GM19468 (cell line): ENCODE data around the gene CCDC160.

Source experiments
- ATAC-seq: cut with Tn5 transposase; IDR thresholded peaks from one replicate; pipeline ENCODE4 v1.9.1; 2021; ENCODE audit warnings: mild to moderate bottlenecking, moderate library complexity, moderate number of reproducible peaks; ENCODE audit not compliant: unreplicated experiment; ENCODE audit errors: extremely low read depth

CCDC160 gene

DNA sequence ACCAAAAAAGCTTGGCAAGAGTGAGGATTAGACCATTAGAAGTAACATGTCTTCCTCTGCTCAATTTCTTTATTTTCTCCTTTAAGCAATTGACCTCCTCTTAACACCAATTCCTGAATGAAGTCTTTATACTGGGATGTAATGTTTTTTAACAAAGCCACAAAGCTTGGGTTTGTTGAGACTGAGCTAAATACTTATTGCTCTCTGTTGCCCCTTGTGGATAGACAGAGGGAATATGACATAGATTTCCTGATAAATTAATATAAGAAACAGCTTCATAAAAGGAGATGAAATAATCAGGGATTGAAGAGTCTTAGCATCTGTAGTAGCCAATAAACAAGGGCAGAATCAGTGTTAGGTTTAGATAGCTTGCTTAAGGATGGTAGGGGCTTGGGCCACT is 57.6 kb downstream of the CCDC160 start:
- ATAC-seq, result no peak
